ENCODE measurements around the gene ADAMTSL4.
A peak's percentile ranks its signal among the peaks of the same experiment; 100 is the strongest.

The ADAMTSL4 gene

GRCh38 chr1:150537732-150538684, 11.2 kb upstream of the ADAMTSL4 start:
- TF ChIP-seq POU6F1 (CRISPR knock-in tag; IDR thresholded peaks at IDR 0.05; ENCODE audit: borderline replicate concordance, low read depth) (no peak), ZNF8 (CRISPR knock-in tag; IDR thresholded peaks at IDR 0.05) (no peak), ZFP30 (CRISPR knock-in tag; IDR thresholded peaks at IDR 0.05) (no peak), ZNF565 (CRISPR knock-in tag; conservative IDR thresholded peaks at IDR 0.05; ENCODE audit: low read depth) (no peak), ZNF70 (CRISPR knock-in tag; IDR thresholded peaks at IDR 0.05) (no peak), SNAI2 (CRISPR knock-in tag; IDR thresholded peaks at IDR 0.05) (no peak), RARB (CRISPR knock-in tag; IDR thresholded peaks at IDR 0.05) (no peak), ESRRG (CRISPR knock-in tag; IDR thresholded peaks at IDR 0.05) (no peak), OSR1 (CRISPR knock-in tag; IDR thresholded peaks at IDR 0.05) (no peak), ZFP3 (CRISPR knock-in tag; IDR thresholded peaks at IDR 0.05) (no peak), TCF4 (CRISPR knock-in tag; IDR thresholded peaks at IDR 0.05; ENCODE audit: borderline replicate concordance) (no peak), GLIS3 (CRISPR knock-in tag; IDR thresholded peaks at IDR 0.05) (no peak)
- TF ChIP-seq, protein P1, sequence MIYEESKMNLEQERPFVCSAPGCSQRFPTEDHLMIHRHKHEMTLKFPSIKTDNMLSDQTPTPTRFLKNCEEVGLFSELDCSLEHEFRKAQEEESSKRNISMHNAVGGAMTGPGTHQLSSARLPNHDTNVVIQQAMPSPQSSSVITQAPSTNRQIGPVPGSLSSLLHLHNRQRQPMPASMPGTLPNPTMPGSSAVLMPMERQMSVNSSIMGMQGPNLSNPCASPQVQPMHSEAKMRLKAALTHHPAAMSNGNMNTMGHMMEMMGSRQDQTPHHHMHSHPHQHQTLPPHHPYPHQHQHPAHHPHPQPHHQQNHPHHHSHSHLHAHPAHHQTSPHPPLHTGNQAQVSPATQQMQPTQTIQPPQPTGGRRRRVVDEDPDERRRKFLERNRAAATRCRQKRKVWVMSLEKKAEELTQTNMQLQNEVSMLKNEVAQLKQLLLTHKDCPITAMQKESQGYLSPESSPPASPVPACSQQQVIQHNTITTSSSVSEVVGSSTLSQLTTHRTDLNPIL (CRISPR knock-in tag; IDR thresholded peaks at IDR 0.05; ENCODE audit: low read depth): no peak
- ATAC-seq: peak; percentile 79

DNA sequence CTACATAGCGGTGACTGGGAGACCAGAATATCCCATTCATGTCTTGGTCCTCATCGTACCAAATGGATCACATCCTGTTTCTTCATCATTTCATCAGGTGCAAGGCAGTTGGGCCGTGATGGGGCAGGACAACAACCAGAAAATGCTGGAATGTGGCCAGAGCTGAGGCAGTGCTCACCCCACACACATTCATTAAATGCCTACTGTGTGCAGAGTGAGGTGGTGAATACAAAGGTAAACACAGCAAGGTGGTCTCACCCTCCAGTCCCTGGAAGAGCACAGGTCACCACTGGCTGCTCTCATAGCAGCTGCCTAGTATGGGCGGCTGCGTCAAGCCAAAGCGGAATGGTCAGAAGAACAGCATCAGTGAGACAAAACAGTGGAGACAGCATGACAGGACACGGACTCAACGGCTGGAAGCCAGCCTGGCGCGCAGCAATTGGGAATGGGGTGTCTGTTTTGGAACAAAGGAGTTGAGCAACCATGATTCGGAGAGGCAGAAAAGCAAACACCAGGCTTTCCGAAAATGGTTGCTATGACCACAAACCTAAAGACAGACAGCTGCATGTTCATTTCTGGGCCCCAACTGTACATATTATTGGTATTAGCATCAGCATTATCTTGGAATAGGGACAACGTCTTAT, 5.6 kb upstream of the ADAMTSL4 start:
- no peak for ATAC-seq
- TF ChIP-seq RARB (CRISPR knock-in tag; IDR thresholded peaks at IDR 0.05) (no peak), ZNF565 (CRISPR knock-in tag; conservative IDR thresholded peaks at IDR 0.05; ENCODE audit: low read depth) (no peak), GLIS3 (CRISPR knock-in tag; IDR thresholded peaks at IDR 0.05) (no peak), CSDC2 (CRISPR knock-in tag; IDR thresholded peaks at IDR 0.05) (no peak), ESRRG (CRISPR knock-in tag; IDR thresholded peaks at IDR 0.05) (no peak), TOX (CRISPR knock-in tag; IDR thresholded peaks at IDR 0.05; ENCODE audit: borderline replicate concordance) (no peak), CSRNP3 (CRISPR knock-in tag; IDR thresholded peaks at IDR 0.05) (no peak), ZNF70 (CRISPR knock-in tag; IDR thresholded peaks at IDR 0.05) (no peak), TCF4 (CRISPR knock-in tag; IDR thresholded peaks at IDR 0.05; ENCODE audit: borderline replicate concordance) (no peak), ARNTL (CRISPR knock-in tag; IDR thresholded peaks at IDR 0.05; ENCODE audit: borderline replicate concordance, low read depth) (no peak), SNAI2 (CRISPR knock-in tag; IDR thresholded peaks at IDR 0.05) (no peak), PPARA (CRISPR knock-in tag; IDR thresholded peaks at IDR 0.05; ENCODE audit: borderline replicate concordance) (no peak), ZFP30 (CRISPR knock-in tag; IDR thresholded peaks at IDR 0.05) (no peak), TSHZ2 (CRISPR knock-in tag; IDR thresholded peaks at IDR 0.05) (no peak), BACH2 (CRISPR knock-in tag; IDR thresholded peaks at IDR 0.05; ENCODE audit: borderline replicate concordance) (no peak), ZFP3 (CRISPR knock-in tag; IDR thresholded peaks at IDR 0.05) (no peak)
- TF ChIP-seq, protein P2, sequence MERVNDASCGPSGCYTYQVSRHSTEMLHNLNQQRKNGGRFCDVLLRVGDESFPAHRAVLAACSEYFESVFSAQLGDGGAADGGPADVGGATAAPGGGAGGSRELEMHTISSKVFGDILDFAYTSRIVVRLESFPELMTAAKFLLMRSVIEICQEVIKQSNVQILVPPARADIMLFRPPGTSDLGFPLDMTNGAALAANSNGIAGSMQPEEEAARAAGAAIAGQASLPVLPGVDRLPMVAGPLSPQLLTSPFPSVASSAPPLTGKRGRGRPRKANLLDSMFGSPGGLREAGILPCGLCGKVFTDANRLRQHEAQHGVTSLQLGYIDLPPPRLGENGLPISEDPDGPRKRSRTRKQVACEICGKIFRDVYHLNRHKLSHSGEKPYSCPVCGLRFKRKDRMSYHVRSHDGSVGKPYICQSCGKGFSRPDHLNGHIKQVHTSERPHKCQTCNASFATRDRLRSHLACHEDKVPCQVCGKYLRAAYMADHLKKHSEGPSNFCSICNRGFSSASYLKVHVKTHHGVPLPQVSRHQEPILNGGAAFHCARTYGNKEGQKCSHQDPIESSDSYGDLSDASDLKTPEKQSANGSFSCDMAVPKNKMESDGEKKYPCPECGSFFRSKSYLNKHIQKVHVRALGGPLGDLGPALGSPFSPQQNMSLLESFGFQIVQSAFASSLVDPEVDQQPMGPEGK (CRISPR knock-in tag; IDR thresholded peaks at IDR 0.05; ENCODE audit: borderline replicate concordance): no peak

Measured in SK-N-SH treated with all-trans-retinoic acid at 6 μM for 48 hours (cell line).